ENCODE data around the gene ALK.

Gene ALK

DNA sequence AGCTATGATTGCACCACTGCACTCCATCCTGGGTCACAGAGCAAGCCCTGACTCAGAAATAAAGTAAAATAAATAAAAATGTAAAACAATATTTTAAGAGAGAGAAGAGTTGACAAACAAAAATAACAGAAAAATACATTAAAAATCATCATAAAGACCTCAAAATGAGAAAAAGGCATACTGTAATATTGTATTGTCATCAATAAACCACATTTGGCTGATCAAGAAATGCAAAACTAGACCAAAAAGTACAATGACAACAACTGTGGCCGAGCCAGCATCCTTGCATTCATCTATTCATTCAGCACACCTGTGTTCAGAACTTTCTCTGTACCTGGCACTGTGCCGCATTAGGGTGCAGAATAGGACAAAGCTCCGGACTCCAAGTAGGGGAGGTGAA lies 121.8 kb downstream of the ALK start:
- no peaks in the 10 kb centered on the region for H3K36me3 ChIP-seq (replicated peaks; ENCODE audit: low read depth, low read length)
- H3K4me1 ChIP-seq (ENCODE audit: low read length), result no peaks in the 10 kb centered on the region
- no peaks in the 10 kb centered on the region for H4K20me1 ChIP-seq (ENCODE audit: insufficient read depth, low read length)
- no peak overlapping the region for H3K27ac ChIP-seq (ENCODE audit: low read length)
- H3K9ac ChIP-seq (ENCODE audit: low read length), result no peak overlapping the region
- TF ChIP-seq EZH2phosphoT487 (IDR thresholded peaks at IDR 0.05; ENCODE audit: low read depth), result no peak
- no peak for TF ChIP-seq CTCF (IDR thresholded peaks at IDR 0.05; ENCODE audit: low read depth, low read length)
- no peaks in the 10 kb centered on the region for H3K9me3 ChIP-seq (ENCODE audit: insufficient read depth, low read length)
- no peaks in the 10 kb centered on the region for H3K79me2 ChIP-seq (ENCODE audit: low read length)
- H3K27me3 ChIP-seq (ENCODE audit: low read depth, low read length), result peaks cover 34% of the 10 kb centered on the region
- H3K4me2 ChIP-seq (ENCODE audit: low read length), result no peak overlapping the region
- H3K4me3 ChIP-seq (ENCODE audit: low read length), result no peak overlapping the region
- no peak overlapping the region for H2AFZ ChIP-seq (ENCODE audit: low read depth, low read length)

DNA sequence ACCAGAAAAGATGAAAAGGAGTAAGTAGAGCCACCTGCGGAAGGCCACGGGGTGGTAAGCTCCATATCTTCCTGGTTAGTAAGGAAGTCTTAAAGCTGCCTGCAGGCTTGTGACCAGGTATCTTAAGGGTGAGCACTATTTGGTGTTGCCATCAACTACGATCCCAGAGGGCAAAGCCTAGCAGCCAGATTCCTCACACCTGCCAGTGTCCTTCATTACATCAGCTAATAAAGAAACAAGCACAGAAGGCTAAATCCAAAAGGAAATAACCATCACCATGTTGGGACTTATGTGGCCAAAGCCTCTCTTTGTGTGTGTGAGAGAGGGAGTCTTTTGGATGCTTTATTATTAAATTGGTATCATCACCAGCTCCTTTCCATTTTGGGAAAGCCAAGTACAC lies 123.5 kb downstream of the ALK start:
- no peak for TF ChIP-seq EZH2phosphoT487 (IDR thresholded peaks at IDR 0.05; ENCODE audit: low read depth)
- no peak for TF ChIP-seq CTCF (IDR thresholded peaks at IDR 0.05; ENCODE audit: low read depth, low read length)
- peaks cover 47% of the 10 kb centered on the region for H3K27me3 ChIP-seq (ENCODE audit: low read depth, low read length)
- no peaks in the 10 kb centered on the region for H3K4me1 ChIP-seq (ENCODE audit: low read length)
- H4K20me1 ChIP-seq (ENCODE audit: insufficient read depth, low read length), result no peaks in the 10 kb centered on the region
- no peak overlapping the region for H3K4me2 ChIP-seq (ENCODE audit: low read length)
- H3K4me3 ChIP-seq (ENCODE audit: low read length), result no peak overlapping the region
- H3K9ac ChIP-seq (ENCODE audit: low read length), result no peak overlapping the region
- no peaks in the 10 kb centered on the region for H3K9me3 ChIP-seq (ENCODE audit: insufficient read depth, low read length)
- no peak overlapping the region for H3K27ac ChIP-seq (ENCODE audit: low read length)
- H2AFZ ChIP-seq (ENCODE audit: low read depth, low read length), result no peak overlapping the region
- H3K79me2 ChIP-seq (ENCODE audit: low read length), result no peaks in the 10 kb centered on the region
- H3K36me3 ChIP-seq (replicated peaks; ENCODE audit: low read depth, low read length), result no peaks in the 10 kb centered on the region

DNA sequence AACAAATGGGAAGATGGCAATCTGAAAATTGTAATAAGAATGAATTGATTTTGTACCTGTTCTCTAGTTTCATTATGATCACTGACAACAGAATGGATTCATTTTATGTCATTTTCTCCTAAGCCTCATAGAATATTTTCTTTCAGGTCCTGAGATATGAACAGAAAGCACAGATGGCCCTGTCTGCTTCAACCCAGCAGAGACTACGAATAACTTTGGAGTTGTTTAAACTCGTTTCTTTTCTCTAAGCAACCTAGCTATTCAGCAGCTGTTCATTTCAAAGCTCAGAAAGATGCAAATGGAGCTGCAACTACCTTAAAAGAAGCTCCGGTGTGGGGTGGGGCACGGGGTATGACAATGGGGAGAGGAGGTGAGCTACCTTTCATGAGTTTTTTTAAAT lies 124.9 kb downstream of the ALK start:
- no peaks in the 10 kb centered on the region for H4K20me1 ChIP-seq (ENCODE audit: insufficient read depth, low read length)
- H3K4me3 ChIP-seq (ENCODE audit: low read length), result no peak overlapping the region
- no peak overlapping the region for H2AFZ ChIP-seq (ENCODE audit: low read depth, low read length)
- H3K36me3 ChIP-seq (replicated peaks; ENCODE audit: low read depth, low read length), result no peaks in the 10 kb centered on the region
- no peak overlapping the region for H3K4me2 ChIP-seq (ENCODE audit: low read length)
- no peak for TF ChIP-seq CTCF (IDR thresholded peaks at IDR 0.05; ENCODE audit: low read depth, low read length)
- no peak for TF ChIP-seq EZH2phosphoT487 (IDR thresholded peaks at IDR 0.05; ENCODE audit: low read depth)
- H3K4me1 ChIP-seq (ENCODE audit: low read length), result no peaks in the 10 kb centered on the region
- no peak overlapping the region for H3K9ac ChIP-seq (ENCODE audit: low read length)
- no peaks in the 10 kb centered on the region for H3K79me2 ChIP-seq (ENCODE audit: low read length)
- H3K27ac ChIP-seq (ENCODE audit: low read length), result no peak overlapping the region
- peaks cover 48% of the 10 kb centered on the region for H3K27me3 ChIP-seq (ENCODE audit: low read depth, low read length)
- H3K9me3 ChIP-seq (ENCODE audit: insufficient read depth, low read length), result no peaks in the 10 kb centered on the region

GRCh38 chr2:29789911-29790485 lies 131.4 kb downstream of the ALK start:
- no peak overlapping the region for H2AFZ ChIP-seq (ENCODE audit: low read depth, low read length)
- no peak overlapping the region for H3K27ac ChIP-seq (ENCODE audit: low read length)
- H3K4me3 ChIP-seq (ENCODE audit: low read length), result no peak overlapping the region
- no peaks in the 10 kb centered on the region for H3K79me2 ChIP-seq (ENCODE audit: low read length)
- peaks cover 33% of the 10 kb centered on the region; the same call in 1 of the 2 replicates for H3K27me3 ChIP-seq (ENCODE audit: low read depth, low read length)
- no peaks in the 10 kb centered on the region for H4K20me1 ChIP-seq (ENCODE audit: insufficient read depth, low read length)
- no peaks in the 10 kb centered on the region for H3K36me3 ChIP-seq (replicated peaks; ENCODE audit: low read depth, low read length)
- H3K4me2 ChIP-seq (ENCODE audit: low read length), result no peak overlapping the region
- TF ChIP-seq CTCF (IDR thresholded peaks at IDR 0.05; ENCODE audit: low read depth, low read length) (no peak), EZH2phosphoT487 (IDR thresholded peaks at IDR 0.05; ENCODE audit: low read depth) (no peak)
- H3K9ac ChIP-seq (ENCODE audit: low read length), result no peak overlapping the region
- no peaks in the 10 kb centered on the region for H3K9me3 ChIP-seq (ENCODE audit: insufficient read depth, low read length)
- no peaks in the 10 kb centered on the region for H3K4me1 ChIP-seq (ENCODE audit: low read length)
